BE2C (cell line): ENCODE measurements around the gene ASAP2.

Source experiments
- DNase-seq: peaks from one replicate; pipeline ENCODE4 v3.0.0-alpha.2; 2020
- H3K27me3 ChIP-seq: fragments of 250-450 bp; sonication (Bioruptor Pico); 2 replicates; pipeline ENCODE4 v1.5.1; 2020; ENCODE audit warnings: mild to moderate bottlenecking
- H3K36me3 ChIP-seq: fragments of 250-450 bp; sonication (Bioruptor Pico); 2 replicates; pipeline ENCODE4 v1.5.1; 2020; ENCODE audit warnings: mild to moderate bottlenecking
- H3K4me1 ChIP-seq: fragments of 250-450 bp; sonication (Bioruptor Pico); 2 replicates; pipeline ENCODE4 v1.5.1; 2020
- H3K4me3 ChIP-seq: 2 replicates; pipeline ENCODE4 v1.5.1; 2011; ENCODE audit warnings: low read depth, low read length
- H3K9me3 ChIP-seq: fragments of 250-450 bp; sonication (Bioruptor Pico); 2 replicates; pipeline ENCODE4 v1.5.1; 2020
- CTCF ChIP-seq: IDR thresholded peaks from 2 replicates; pipeline ENCODE4 v1.5.1; 2012; ENCODE audit warnings: mild to moderate bottlenecking, low read depth, low read length

ASAP2 gene

GRCh38 chr2:9288681-9289338, 82.2 kb downstream of the ASAP2 start:
- H3K4me1 ChIP-seq = no peaks in the 10 kb centered on the region
- no peak for DNase-seq
- H3K36me3 ChIP-seq = no peaks in the 10 kb centered on the region
- H3K9me3 ChIP-seq = no peaks in the 10 kb centered on the region
- TF ChIP-seq CTCF = no peak
- H3K27me3 ChIP-seq = no peaks in the 10 kb centered on the region
- no peak overlapping the region for H3K4me3 ChIP-seq

GRCh38 chr2:9291331-9291730, 84.7 kb downstream of the ASAP2 start:
- H3K4me1 ChIP-seq = no peaks in the 10 kb centered on the region
- DNase-seq = no peak
- no peaks in the 10 kb centered on the region for H3K27me3 ChIP-seq
- no peaks in the 10 kb centered on the region for H3K9me3 ChIP-seq
- H3K4me3 ChIP-seq = no peak overlapping the region
- no peak for TF ChIP-seq CTCF
- H3K36me3 ChIP-seq = no peaks in the 10 kb centered on the region

- no peak for TF ChIP-seq CTCF
- H3K36me3 ChIP-seq = no peaks in the 10 kb centered on the region
- DNase-seq = no peak
- no peak overlapping the region for H3K4me3 ChIP-seq
- H3K9me3 ChIP-seq = no peaks in the 10 kb centered on the region
- no peaks in the 10 kb centered on the region for H3K27me3 ChIP-seq
- H3K4me1 ChIP-seq = no peaks in the 10 kb centered on the region
Measured at GRCh38 chr2:9291866-9292265, 85.3 kb downstream of the ASAP2 start.

- Histone ChIP-seq H3K9me3 (no peaks in the 10 kb centered on the region), H3K4me3 (no peak overlapping the region), H3K36me3 (no peaks in the 10 kb centered on the region), H3K27me3 (no peaks in the 10 kb centered on the region), H3K4me1 (no peaks in the 10 kb centered on the region)
- DNase-seq = no peak
- no peak for TF ChIP-seq CTCF
Measured at GRCh38 chr2:9292426-9292825, 85.8 kb downstream of the ASAP2 start.

- H3K27me3 ChIP-seq = no peaks in the 10 kb centered on the region
- H3K4me1 ChIP-seq = no peaks in the 10 kb centered on the region
- DNase-seq = no peak
- H3K36me3 ChIP-seq = peaks cover under 1% of the 10 kb centered on the region; the same call in 1 of the 2 replicates
- TF ChIP-seq CTCF = no peak
- H3K9me3 ChIP-seq = no peaks in the 10 kb centered on the region
- no peak overlapping the region for H3K4me3 ChIP-seq
Measured at GRCh38 chr2:9294764-9295163, 88.2 kb downstream of the ASAP2 start.

GRCh38 chr2:9296559-9296958, 89.9 kb downstream of the ASAP2 start:
- Histone ChIP-seq H3K4me3 (no peak overlapping the region), H3K9me3 (no peaks in the 10 kb centered on the region), H3K4me1 (peaks cover 5% of the 10 kb centered on the region; the same call in 1 of the 2 replicates), H3K27me3 (no peaks in the 10 kb centered on the region), H3K36me3 (peaks cover 4% of the 10 kb centered on the region; the same call in 1 of the 2 replicates)
- TF ChIP-seq CTCF = no peak
- no peak for DNase-seq
